IPS-NIHi7 (cell line): ENCODE results near the gene NACC2.
A peak's percentile ranks its signal among the peaks of the same experiment; 100 is the strongest.

Experiments used
- DNase-seq: peaks from one replicate; pipeline ENCODE4 v3.0.0; 2012; ENCODE audit warnings: mixed read lengths; ENCODE audit errors: extremely low spot score

Gene NACC2

DNA sequence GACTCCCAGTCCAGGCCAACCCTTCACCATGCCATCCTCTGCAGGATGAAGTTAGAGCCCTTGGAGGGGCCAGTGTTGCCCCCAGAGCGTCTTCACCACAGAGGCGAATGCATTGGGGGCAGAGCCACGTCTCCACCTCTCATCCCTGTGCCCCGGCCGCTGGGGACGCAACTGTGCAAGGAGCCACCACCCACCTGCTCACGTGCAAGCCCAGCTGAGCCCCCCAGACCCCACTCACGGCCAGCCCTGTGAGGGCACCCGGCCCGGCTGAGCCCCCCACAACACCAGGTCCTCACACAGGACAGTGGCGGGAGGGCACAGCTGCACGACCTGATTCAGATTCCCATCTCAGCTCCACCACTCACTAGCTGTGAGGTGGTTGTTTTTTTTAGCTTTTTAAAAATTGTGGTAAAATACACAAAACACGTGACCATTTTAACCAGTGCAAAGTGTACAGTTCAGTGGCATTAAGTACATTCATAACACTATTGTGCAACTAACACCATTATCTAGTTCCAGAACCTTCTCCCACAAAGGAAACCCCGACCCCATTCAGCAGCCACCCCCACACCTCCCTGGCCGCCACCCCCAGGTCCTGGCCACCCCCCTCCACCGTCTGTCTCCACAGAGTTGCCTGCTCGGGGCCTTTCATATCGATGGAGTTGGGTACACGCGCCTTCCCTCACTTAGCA is 100.4 kb downstream of the NACC2 start:
- DNase-seq, result no peak

DNA sequence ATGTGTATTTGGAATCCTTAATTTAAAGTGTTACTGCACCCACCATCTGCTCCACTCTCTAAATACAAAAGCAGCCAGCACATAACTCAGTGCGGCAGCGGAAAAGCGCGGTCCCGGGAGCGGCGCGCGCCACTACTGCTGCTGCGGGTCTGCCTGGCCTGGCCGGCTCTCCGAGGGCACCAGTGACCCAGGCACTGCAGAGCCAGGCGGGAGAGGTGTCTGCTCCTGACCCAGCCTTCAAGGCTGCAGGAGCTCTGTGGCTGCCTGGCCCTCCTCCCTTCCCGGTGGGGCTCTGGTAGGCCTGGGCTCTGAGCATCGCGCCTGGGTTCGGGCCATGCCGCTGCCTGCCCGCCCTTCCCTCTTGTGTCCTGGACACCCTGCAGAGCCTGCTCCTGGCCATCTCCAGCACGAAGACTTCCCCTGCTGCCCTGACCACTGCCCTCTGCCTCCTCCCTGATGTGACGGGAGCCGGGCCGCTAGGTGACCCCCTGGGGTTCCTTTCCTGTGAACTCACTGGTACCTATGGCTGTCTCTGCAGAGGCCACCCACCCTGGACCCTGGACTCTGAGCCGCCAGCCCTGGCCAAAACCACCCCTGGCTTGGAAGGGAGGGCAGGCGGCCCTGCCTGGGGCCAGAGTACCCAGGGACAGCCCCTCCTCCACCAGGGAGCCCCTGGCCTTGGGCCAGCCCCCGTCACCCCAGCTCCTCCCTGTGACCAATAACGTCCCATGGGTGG is 101.2 kb downstream of the NACC2 start:
- no peak for DNase-seq

DNA sequence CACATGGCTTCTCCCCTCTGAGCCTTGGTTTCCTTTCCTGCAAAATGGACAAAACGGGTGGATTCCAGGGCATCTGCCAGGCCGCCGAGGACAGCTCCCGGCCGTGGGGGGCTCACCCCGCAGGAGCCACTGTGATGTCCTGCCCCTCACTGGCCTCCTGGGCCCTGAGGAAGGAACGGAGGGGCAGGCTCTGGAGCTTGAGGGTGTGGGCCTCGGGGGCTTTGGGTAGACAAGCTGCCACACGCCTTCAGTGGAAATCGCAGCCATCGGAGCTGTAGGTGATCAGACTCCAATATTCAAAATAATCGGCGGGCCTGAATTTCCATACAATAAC is 101.7 kb downstream of the NACC2 start:
- DNase-seq, result no peak

DNA sequence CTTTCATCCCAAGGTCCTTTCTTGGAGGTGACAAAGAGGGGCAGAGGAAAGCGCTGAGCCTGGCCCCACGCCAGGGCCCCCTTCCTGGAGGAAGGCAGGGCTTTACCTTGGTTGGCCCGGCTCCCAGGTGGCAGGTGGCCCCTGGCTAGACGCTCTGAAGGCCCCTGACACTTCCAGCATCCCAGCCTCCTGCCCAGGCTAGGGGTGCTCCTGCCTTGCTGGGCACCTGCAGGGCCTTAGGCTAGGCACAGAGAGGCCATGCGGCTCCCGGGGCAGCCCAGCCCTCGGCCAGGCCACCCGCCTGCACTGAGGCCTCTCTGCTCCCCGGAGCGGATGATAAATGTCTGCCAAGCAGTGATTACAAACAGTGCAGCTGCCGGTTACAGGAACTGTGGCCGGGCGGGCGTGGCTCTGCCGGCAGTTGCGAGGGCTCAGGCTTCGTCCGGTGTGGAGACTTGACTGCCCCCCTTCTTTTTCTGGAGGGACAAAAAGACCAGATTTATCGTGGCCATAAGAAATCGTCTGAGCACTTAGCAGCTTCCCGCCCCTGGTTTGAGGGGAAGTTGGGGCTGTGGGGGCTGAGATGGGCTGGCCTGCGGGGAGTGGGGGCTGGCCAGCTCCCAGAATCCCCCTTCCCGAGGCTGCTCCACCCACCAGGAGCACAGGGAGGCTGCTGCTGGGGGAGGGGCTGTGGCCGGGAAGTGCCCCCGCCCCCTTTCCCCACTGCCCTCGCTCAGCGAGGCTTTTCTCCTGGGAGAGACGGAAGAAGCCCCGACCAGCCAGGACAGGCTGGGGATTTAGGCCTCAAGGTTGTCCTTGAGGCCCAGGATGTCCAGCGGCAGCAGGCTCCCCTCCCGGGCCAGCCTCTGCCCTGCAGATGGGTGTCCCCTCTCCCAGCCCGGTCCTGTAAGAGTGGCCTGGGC is 102.3 kb downstream of the NACC2 start:
- DNase-seq, result peak; percentile 83

DNA sequence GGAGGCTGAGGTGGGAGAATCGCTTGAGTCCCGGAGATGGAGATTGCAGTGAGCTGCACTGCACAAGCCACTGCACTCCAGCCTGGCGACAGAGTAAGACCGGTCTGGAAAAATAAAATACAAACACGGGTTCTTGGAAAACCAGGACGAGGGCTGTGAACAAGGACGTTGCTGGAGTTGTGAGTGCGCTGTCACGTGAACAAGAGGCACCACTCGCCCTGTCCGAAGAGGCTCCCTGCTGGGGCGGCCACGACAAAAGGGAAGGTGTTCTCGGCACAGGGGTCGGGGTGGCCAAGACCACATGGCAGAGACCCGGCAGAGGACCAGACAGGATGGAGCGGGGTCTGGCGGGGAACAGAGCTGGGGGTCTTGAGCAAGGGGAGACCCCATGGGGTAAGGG is 103.3 kb downstream of the NACC2 start:
- DNase-seq, result no peak

- DNase-seq, result peak; percentile 83
Observed at GRCh38 chr9:135990468-135991429, 104.3 kb downstream of the NACC2 start.

DNA sequence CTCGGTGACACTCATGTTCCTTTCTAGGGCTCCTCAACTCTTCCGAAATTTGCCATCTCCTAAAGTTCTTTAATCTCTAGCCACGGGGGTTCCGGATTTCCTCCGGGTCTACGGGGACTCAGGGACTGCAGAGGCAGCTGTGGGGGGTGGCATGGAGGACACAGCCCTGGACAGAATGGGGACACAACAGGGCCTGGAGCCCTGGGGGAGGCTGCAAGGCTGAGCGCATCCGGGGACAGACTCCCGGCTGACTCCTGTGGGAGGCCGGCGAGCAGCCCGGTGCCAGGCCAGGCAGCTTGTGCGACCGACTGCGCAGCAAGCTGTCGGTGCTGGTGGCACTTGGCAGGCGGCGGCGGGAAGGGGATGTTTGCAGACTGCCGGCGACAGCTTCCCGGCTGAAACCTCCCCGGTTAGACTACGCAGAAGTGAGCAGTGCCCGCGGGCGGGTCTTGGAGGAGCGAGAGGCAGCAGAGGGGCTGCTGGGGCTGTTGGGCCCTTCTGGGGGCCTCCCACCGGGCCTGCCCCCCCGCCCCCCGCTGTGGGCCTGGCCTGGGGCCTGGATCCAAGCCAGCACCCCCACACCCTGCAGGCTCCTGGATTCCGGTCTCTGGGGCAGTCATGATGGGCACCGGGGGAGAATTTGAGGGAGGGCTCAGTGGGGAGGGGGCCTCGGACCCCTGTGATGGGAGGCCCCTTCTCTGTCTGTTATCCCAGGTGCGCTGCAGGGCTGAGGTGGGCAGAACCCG is 105.2 kb downstream of the NACC2 start:
- no peak for DNase-seq

DNA sequence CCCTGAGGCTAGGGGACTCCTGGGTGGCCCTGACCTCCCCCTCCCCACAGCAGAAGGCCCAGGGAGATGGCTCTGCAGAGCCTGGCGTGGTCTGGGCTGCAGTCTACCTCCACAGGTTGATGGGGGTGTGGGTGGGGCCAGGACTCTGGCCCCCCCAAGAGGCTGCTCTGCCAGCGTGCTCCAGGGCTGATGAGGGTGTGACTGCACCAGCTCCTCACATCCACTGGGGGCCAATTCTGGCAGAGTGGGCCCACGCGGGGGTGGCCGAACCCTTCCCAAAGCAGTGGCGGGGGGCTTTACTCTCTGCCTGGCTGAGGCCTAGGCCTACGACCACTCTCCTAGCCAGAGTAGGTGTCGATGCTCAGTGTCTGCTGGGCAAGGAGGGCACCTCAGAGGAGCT is 105.9 kb downstream of the NACC2 start:
- DNase-seq, result no peak

DNA sequence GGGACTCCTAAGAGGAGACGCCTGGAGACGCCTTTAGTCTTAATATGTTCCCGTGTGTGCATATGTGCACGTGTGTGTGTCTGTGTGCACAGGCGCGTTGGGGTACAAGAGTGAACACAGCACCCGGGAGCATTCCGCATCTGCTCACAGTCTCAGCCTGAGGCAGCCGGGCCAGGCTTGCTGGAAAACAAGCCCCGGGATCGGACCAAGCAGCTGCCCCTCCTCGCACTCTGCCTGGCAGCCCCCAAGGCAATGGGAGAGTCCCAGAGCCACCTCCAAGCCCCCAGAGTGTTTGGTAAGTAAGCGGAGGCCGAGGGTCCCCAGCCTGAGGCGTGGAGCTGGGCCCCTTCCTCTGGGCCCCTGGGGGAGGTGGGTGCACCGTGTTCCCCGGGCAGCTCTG is 106.6 kb downstream of the NACC2 start:
- no peak for DNase-seq

GRCh38 chr9:135987838-135988404 is 107.2 kb downstream of the NACC2 start:
- DNase-seq, result no peak

DNA sequence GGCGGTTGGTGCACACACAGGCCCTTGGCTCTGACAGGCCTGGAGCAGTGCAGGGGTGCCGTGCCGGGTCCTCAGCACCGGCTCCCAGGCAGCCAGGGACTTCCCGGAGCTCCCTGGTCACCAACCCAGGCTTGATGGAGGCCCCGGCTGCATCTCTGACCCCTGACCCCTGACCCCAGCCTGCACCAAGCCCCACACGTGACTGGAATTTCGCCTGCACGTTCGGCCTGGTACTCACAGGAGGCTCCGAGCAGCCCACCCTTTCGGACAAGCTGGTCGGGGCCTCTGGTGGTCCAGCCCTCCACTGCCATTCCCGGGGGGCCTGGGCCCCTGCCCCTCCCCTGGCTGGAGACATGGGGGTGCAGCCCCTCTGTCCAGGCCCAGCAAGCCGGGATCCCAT is 108.5 kb downstream of the NACC2 start:
- no peak for DNase-seq

DNA sequence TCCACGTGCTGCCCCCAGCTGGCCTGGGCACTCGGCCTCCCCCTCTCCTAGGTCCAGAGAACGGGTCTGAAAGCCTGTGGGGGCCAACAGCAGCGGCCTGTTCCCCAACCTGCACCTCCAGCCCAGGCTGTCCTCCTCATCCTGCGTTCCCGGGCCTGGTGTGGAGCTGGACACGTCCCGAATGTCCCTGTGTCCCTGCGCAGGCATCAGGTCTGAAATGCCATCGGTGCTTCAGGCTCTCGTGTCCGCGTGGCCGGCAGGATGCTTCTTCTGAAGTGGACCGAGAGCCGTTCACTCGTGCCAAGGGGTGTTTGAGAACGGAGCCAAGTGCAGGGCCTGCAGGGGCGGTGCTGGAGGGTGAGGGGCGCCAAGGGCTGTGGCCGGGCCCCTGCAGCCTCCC is 109.2 kb downstream of the NACC2 start:
- DNase-seq, result no peak

GRCh38 chr9:135985459-135985774 is 109.7 kb downstream of the NACC2 start:
- DNase-seq, result no peak

- DNase-seq, result no peak
Observed at GRCh38 chr9:135984072-135984710, 110.9 kb downstream of the NACC2 start.

DNA sequence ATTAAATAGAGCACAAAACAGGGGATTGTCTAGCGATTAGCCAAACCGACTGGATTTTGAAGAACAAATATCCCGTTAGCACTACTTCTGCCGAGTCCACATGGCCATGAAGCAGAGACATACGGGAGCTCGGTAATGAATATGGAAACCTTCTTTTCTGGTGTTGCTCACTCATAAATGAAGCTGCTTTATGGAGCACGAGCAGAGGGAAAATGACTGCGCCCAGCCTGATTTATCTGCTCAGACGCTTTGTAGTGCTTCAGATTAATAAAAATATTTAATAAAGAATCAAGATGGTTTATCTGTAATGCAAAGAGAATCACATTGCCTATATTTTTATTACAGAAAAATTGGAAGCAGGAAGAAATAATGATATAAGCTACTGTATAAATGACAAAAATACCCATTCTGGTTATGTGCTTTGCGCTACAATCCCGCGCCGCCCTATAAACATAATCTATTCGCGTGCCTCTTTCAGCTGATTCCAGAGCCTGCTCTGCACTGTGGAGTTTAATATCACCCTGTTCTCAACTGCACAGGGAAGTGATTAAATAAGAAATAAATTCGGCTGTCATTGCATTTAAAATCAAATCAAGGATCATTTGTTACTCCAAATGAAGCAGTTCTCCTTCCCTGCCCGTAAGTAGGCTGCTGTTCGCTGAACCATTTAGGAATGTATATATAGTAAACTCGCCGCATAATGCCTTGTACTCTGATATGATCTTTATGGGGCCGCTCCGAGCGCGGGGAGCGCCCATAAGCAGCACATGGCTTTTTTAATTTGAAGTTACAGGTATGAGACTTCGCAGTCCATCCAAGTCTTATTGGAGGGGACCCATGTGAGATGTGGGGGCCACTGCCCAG is 111.6 kb downstream of the NACC2 start:
- no peak for DNase-seq

- DNase-seq, result no peak
Observed at GRCh38 chr9:135982499-135983207, 112.4 kb downstream of the NACC2 start.

DNA sequence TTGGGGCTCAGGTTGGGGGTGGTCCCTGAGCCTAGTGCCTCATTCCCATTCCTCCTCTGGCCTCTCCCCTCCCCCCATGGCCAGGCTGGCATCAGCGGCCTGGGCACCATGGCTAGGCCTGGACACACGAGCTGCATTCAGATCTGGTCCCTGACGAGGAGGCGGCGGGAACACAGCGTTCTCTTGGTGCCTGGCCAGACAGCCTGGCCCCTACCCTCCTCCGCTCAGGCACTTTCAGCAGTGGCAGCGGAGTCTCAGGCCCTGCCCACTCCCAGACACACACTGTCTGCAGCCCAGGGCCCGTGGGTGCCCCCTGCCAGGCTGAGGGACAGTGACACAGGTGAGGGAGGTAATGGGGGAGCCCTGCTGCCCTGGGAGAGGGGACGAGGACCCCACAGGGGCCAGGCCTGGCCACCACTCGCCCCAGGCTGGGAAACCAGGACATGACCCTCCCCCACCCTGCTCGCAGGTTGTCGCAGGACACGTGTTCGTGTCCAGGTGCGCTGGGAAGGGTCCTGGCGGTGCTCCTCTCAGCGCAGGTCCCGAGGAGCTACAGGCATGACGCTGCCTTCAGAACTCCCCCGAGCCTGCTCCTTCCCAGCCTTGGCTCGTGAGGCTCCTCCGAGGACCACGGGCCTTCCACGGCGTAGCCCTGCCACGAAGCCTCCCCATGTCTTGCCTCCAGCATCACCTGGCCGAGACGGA is 114.0 kb downstream of the NACC2 start:
- no peak for DNase-seq
